ENCODE data around the gene FUT3.
"Not testable (repeated sequence)": the region's sequence is repeated elsewhere in the genome, so short reads cannot be mapped to it uniquely, and the experiment has no call there.

FUT3 gene

GRCh38 chr19:5882421-5882968 is 31.2 kb upstream of the FUT3 start:
- DNase-seq (ENCODE audit: insufficient read length, low spot score) (no peak), FAIRE-seq (no peak)

GRCh38 chr19:5881543-5882299 is 30.5 kb upstream of the FUT3 start:
- DNase-seq (ENCODE audit: insufficient read length, low spot score) (no peak), FAIRE-seq (no peak)

GRCh38 chr19:5880604-5881078 is 29.4 kb upstream of the FUT3 start:
- FAIRE-seq (no peak), DNase-seq (ENCODE audit: insufficient read length, low spot score) (no peak)

GRCh38 chr19:5880196-5880595 is 28.9 kb upstream of the FUT3 start:
- no peak for DNase-seq (ENCODE audit: insufficient read length, low spot score)
- no peak for FAIRE-seq

GRCh38 chr19:5877882-5878281 is 26.6 kb upstream of the FUT3 start:
- FAIRE-seq (no peak), DNase-seq (ENCODE audit: insufficient read length, low spot score) (no peak)

- FAIRE-seq (no peak), DNase-seq (ENCODE audit: insufficient read length, low spot score) (no peak)
Measured at GRCh38 chr19:5877427-5877826, 26.2 kb upstream of the FUT3 start.

- FAIRE-seq; DNase-seq (ENCODE audit: insufficient read length, low spot score): not testable (repeated sequence)
Measured at GRCh38 chr19:5874496-5874895, 23.2 kb upstream of the FUT3 start.

- DNase-seq (ENCODE audit: insufficient read length, low spot score) (no peak), FAIRE-seq (no peak)
Measured at GRCh38 chr19:5873617-5874199, 22.5 kb upstream of the FUT3 start.

- DNase-seq (ENCODE audit: insufficient read length, low spot score): no peak
- FAIRE-seq: no peak
Measured at GRCh38 chr19:5870986-5871394, 19.7 kb upstream of the FUT3 start.

GRCh38 chr19:5867201-5868136 is 16.2 kb upstream of the FUT3 start:
- no peak for FAIRE-seq
- no peak for DNase-seq (ENCODE audit: insufficient read length, low spot score)

GRCh38 chr19:5865772-5866171 is 14.5 kb upstream of the FUT3 start:
- FAIRE-seq (no peak), DNase-seq (ENCODE audit: insufficient read length, low spot score) (no peak)

- DNase-seq (ENCODE audit: insufficient read length, low spot score): no peak
- no peak for FAIRE-seq
Measured at GRCh38 chr19:5864725-5865486, 13.7 kb upstream of the FUT3 start.

GRCh38 chr19:5864013-5864720 is 12.9 kb upstream of the FUT3 start:
- FAIRE-seq: no peak
- DNase-seq (ENCODE audit: insufficient read length, low spot score): no peak

- no peak for DNase-seq (ENCODE audit: insufficient read length, low spot score)
- no peak for FAIRE-seq
Measured at GRCh38 chr19:5863030-5863665, 11.9 kb upstream of the FUT3 start.

GRCh38 chr19:5857203-5858081 is 6.2 kb upstream of the FUT3 start:
- FAIRE-seq: no peak

GRCh38 chr19:5855151-5855550 is 3.9 kb upstream of the FUT3 start:
- FAIRE-seq; DNase-seq (ENCODE audit: insufficient read length, low spot score): not testable (repeated sequence)

More at GRCh38 chr19:5857203-5858081, 6.2 kb upstream of the FUT3 start:
- no peak for DNase-seq (ENCODE audit: insufficient read length, low spot score)

GRCh38 chr19:5854121-5854520 is 2.9 kb upstream of the FUT3 start:
- not testable (repeated sequence) for FAIRE-seq; DNase-seq (ENCODE audit: insufficient read length, low spot score)

- FAIRE-seq: no peak
- no peak for DNase-seq (ENCODE audit: insufficient read length, low spot score)
Measured at GRCh38 chr19:5850743-5851293, 431 bp downstream of the FUT3 start.
